HG03066 (cell line): ENCODE measurements around the gene OR6C70.
"Not testable (repeated sequence)": the region's sequence is repeated elsewhere in the genome, so short reads cannot be mapped to it uniquely, and the experiment has no call there.

Experiments
- ATAC-seq: cut with Tn5 transposase; IDR thresholded peaks from one replicate; pipeline ENCODE4 v1.9.1; 2021; ENCODE audit warnings: low read depth; ENCODE audit not compliant: unreplicated experiment

OR6C70 gene

GRCh38 chr12:55470088-55470829 lies at the start of gene OR6C70:
OR6C70 (minus strand) TSS chr12:55470138; CDS start chr12:55470138, 0 bp downstream.
- ATAC-seq, result no peak

- ATAC-seq, result no peak
These were observed 46.5 kb upstream of the OR6C70 start for GRCh38 chr12:55516391-55516790.

- no peak for ATAC-seq
These were observed 45.8 kb upstream of the OR6C70 start for GRCh38 chr12:55515696-55516095.

GRCh38 chr12:55501601-55502000 lies 31.7 kb upstream of the OR6C70 start:
- no peak for ATAC-seq

GRCh38 chr12:55499810-55500252 lies 29.9 kb upstream of the OR6C70 start:
- ATAC-seq, result no peak

GRCh38 chr12:55499231-55499630 lies 29.3 kb upstream of the OR6C70 start:
- no peak for ATAC-seq

- ATAC-seq, result no peak
These were observed 25.6 kb upstream of the OR6C70 start for GRCh38 chr12:55495490-55495889.

- no peak for ATAC-seq
These were observed 22.1 kb upstream of the OR6C70 start, which contains the start of gene OR6C68 for GRCh38 chr12:55492078-55492477. OR6C68 (plus strand) TSS chr12:55492378; CDS start chr12:55492378, 0 bp downstream.

GRCh38 chr12:55484284-55484683 lies 14.3 kb upstream of the OR6C70 start:
- ATAC-seq, result not testable (repeated sequence)

- ATAC-seq, result not testable (repeated sequence)
These were observed 9.2 kb upstream of the OR6C70 start for GRCh38 chr12:55479136-55479535.

- ATAC-seq, result no peak
These were observed 2.3 kb upstream of the OR6C70 start for GRCh38 chr12:55472264-55472663.

GRCh38 chr12:55469291-55469690 lies 647 bp downstream of the OR6C70 start:
- no peak for ATAC-seq

GRCh38 chr12:55467836-55468235 lies 2.1 kb downstream of the OR6C70 start:
- no peak for ATAC-seq

- not testable (repeated sequence) for ATAC-seq
These were observed 5.0 kb downstream of the OR6C70 start for GRCh38 chr12:55464926-55465325.

GRCh38 chr12:55448825-55449224 lies 21.1 kb downstream of the OR6C70 start:
- no peak for ATAC-seq

GRCh38 chr12:55446326-55446725 lies 23.6 kb downstream of the OR6C70 start:
- ATAC-seq, result no peak

GRCh38 chr12:55445357-55445756 lies 24.6 kb downstream of the OR6C70 start:
- no peak for ATAC-seq

GRCh38 chr12:55443776-55444175 lies 26.2 kb downstream of the OR6C70 start, which contains the start of gene OR6C2:
OR6C2 (plus strand) TSS chr12:55444076; CDS start chr12:55452214, 8,138 bp downstream.
- no peak for ATAC-seq

GRCh38 chr12:55441233-55441632 lies 28.7 kb downstream of the OR6C70 start:
- not testable (repeated sequence) for ATAC-seq

GRCh38 chr12:55428331-55429243 lies 41.4 kb downstream of the OR6C70 start:
- no peak for ATAC-seq

- ATAC-seq, result no peak
These were observed 44.0 kb downstream of the OR6C70 start, which contains the start of gene OR6C76 for GRCh38 chr12:55425954-55426353. OR6C76 (plus strand) TSS chr12:55426254; CDS start chr12:55426254, 0 bp downstream.
